ENCODE results near the gene SDF2L1.
"Not testable (repeated sequence)": the region's sequence is repeated elsewhere in the genome, so short reads cannot be mapped to it uniquely, and the experiment has no call there.

Gene SDF2L1

GRCh38 chr22:21665047-21665851 lies 23.1 kb downstream of the SDF2L1 start:
- no peak for DNase-seq

DNA sequence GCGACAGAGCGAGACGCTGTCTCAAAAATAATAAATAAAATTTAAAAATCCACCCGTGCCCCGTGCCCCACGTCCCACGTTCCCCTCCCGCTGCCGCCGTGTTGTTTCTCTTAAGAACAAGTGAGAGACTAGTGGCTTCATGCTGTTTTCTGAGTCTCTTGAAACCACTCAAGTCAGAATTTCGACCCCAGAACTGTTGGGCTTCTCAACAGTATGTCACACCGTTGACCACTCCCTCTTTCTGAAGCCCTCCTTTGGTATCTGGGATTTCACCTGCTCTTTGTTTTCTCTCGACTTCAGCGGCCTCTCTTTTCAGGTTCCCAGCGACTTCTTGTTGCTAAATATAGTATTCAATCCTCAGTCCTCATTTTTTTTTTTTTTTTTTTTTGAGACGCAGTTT lies 24.7 kb downstream of the SDF2L1 start:
- no peak for DNase-seq

GRCh38 chr22:21669026-21669425 lies 26.9 kb downstream of the SDF2L1 start:
- no peak for DNase-seq

DNA sequence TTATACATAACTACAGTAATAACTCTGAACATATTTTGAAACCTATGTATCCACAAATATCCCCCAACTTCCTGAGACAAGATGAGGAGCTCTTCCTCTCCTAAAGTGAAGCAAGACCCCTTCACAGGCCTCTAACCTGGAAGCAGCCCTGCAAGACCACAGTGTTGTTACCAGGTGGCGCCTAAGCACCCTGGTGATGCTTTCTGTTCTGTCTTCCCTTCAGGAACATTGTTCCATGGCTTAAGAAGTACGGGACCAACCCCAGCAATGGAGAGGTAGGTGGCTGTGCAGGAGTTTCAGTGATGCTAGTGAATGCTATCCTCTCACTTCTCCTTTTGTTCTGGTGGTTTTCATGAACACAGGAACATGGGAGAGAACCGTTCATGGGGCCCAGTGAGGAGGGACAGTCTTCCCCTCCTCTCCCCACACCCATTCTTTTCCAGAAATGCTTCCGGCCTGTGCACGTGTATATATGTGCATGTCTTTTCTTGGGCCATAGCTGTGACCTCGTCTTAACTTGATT lies 30.1 kb downstream of the SDF2L1 start:
- DNase-seq, result no peak

GRCh38 chr22:21673534-21674321 lies 31.6 kb downstream of the SDF2L1 start:
- DNase-seq, result no peak

GRCh38 chr22:21674638-21675245 lies 32.6 kb downstream of the SDF2L1 start:
- no peak for DNase-seq

GRCh38 chr22:21677606-21678443 lies 35.7 kb downstream of the SDF2L1 start:
- DNase-seq, result no peak

- DNase-seq, result not testable (repeated sequence)
Measured at GRCh38 chr22:21678842-21679241, 36.7 kb downstream of the SDF2L1 start.

GRCh38 chr22:21679383-21679782 lies 37.3 kb downstream of the SDF2L1 start:
- DNase-seq, result no peak

DNA sequence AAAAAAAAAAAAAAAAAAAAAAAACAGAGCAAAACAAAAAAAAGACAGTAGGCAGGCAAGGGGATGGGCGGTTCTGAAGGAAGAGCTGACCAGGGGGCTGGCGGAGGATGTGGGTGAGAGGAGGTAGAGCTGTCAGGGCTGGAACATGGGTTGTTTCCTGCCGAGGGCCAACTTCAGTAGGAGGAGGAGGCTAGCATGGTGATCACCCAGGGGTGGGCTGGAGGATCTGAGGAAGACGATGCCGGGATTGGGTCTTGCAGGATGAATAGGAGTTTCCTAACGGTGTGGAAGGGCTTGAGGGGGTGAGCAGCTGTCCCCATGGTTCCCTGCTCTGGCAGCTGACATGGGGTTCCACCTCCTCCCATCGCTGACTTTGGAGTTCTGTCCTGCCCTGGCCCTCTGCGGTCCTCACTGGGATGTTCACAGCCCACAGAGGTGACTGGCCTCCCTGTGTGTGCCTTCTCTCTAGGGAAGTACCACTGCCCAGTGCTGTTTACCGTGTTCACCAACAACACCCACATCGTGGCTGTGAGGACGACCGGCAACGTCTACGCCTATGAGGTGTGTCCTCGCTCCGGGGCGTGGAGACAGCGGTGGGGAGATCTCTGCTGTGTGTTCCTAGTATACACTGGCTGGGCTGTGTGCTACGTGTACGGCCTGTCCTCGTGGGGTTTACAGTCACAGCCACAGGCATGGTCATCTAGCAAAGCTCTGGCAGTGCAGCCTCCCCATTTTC lies 38.9 kb downstream of the SDF2L1 start:
- no peak for DNase-seq

DNA sequence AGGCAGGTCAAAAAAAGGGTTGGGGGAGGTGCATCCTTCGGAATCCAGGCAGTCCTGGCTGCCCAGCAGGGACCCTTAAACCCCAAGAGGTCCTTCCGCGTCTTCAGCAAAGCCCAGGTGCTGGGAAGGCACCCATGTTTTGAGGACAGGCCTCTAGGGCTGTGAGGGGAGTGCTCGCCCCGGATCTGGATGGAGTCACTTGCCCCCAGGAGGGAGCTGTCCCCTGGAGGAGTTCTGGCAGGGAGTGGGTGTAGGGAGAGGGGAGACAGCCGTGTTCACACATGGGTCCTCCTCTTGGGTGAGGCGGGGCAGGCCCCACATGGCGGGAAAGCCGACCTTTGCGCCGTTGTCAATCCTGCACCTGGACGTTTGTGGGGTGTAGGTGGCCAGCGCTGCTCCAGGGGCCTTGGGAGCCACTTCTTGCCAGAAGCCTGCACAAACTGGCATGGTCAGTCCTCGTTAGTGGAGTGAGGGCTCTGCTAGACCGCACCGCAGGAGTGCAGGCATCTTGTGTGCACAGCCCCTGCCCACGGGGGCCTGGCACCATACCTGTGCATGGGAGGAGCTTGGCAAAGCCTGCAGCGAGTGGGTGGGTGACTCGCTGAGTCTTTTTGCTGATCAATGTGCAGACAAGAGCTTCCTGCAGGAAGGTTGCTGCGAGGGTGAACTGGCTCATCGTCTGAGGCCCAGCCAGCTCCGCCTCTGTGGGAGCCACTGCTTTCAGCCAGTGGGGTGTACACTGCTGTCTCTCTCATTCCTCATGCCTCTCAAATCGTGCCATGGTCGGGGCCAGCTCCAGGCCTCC lies 39.7 kb downstream of the SDF2L1 start:
- no peak for DNase-seq

DNA sequence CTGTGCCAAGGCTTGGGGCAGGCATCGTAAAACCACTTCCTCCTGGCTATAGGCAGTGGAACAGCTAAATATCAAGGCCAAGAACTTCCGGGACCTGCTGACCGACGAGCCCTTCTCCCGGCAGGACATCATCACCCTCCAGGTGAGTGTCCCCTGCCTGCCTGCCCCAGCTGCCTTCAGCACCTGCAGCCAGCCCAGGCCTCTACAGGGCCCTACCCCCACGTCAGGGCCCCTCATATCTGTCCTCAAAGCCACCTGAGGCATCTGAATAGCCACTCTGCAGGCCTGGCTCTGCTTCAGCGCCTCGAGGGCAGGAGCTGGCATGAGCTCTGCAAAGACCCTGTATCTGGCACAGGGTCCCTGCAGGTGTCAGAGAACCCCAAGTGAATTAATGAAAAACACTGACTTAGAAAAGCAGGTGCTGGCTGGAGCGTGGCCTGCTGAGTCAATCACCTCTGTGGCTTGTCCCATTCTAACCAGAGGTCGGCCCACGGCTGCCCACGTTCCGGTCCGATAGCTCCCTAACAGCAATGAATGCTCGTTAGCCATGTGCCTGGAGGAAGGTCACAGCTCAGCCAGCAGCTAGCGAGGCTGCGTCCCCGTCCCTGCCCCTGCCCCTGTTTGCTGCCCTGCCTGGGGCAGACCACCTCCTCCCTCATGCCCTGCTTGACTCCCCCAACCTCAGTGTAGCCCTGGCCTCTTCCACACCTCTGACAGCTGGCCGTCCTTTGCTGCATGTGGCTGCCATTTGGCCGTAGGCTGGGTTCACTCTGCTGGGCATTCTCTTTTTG lies 40.5 kb downstream of the SDF2L1 start:
- no peak for DNase-seq

GRCh38 chr22:21683401-21683811 lies 41.3 kb downstream of the SDF2L1 start:
- DNase-seq, result no peak

GRCh38 chr22:21684492-21685163 lies 42.5 kb downstream of the SDF2L1 start:
- DNase-seq, result no peak

- DNase-seq, result no peak
Measured at GRCh38 chr22:21685164-21685513, 43.0 kb downstream of the SDF2L1 start.

DNA sequence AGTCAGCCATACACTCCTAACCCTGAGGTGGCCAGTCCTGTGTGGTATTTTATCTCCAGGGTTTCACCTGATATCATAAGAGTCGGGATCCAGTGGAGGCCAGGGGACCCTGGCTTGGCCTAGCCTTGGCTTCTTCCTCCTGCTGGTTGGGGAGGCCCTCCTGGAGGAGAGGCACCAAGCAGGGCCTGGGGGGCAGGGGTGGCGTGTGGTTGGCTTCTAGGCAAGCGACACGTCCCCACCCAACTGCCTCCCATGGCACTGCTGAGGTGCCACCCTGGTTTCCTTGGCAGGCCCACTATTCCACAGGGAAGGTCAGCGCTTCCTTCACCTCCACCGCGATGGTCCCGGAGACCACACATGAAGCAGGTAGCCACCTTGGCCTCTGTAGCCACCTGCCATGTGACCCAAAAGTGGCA lies 44.1 kb downstream of the SDF2L1 start:
- DNase-seq, result no peak

DNA sequence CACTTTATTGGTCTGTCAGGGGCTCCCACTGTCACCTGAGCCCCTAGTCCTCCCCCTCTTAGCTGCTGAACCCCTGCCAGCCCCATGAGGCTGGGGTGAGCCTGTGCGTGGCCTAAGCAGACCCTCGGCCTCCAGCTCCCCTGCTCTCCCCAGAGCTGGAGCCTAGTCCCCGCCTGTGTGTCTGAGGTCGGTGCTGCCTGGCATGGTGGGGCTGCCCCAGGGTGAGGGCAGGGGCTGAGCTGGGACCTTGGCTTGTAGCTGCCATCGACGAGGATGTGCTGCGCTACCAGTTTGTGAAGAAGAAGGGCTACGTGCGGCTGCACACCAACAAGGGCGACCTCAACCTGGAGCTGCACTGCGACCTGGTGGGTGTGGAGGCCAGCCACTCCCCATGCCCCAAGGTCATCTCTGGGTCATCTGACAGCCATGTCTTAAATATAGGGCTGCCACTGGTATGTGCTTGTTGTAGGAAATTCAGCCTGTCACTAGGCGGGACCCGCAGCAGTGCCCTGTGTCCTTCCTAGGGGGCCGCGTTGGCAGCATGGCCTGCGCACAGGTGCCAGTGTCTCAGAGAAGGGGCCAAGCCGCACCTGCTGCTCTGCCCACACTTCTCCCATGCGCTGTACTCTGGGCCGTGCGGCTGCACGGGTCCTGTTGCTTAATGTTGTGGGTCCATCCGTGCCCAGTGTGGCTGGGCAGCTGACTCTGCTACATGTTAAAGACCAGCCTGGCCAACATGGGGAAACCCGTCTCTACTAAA lies 44.7 kb downstream of the SDF2L1 start:
- no peak for DNase-seq

DNA sequence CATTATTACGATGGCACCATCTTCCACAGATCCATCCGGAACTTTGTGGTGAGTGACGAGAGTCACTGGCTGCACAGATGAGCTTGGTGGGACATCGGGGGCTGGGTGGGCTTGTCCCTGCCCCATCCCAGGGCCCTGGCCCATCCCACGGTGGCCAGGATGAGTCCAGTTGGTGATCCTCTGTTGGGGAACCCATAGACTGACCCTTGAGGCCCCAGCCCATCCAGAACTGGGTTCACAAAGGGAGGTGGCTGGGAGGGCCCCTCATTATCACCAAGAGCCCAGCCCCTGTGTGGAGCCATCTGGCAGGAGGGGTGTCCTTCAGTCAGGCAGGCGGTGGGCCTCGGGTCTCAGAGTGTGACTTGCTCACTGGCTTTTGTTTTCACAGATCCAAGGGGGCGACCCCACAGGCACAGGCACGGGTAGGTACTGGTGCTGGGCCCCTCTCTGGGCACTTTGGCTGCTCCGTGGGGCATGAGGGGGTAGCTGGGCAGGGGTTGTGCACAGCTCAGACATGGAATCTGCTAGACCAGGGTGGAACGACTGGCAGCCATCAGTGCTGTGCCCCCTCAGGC lies 45.7 kb downstream of the SDF2L1 start:
- DNase-seq, result no peak

- no peak for DNase-seq
Measured at GRCh38 chr22:21688341-21688705, 46.2 kb downstream of the SDF2L1 start.
